ENCODE results near the gene SLC6A16.
A peak's percentile ranks its signal among the peaks of the same experiment; 100 is the strongest.
"Not testable (repeated sequence)": the region's sequence is repeated elsewhere in the genome, so short reads cannot be mapped to it uniquely, and the experiment has no call there.

Gene SLC6A16

DNA sequence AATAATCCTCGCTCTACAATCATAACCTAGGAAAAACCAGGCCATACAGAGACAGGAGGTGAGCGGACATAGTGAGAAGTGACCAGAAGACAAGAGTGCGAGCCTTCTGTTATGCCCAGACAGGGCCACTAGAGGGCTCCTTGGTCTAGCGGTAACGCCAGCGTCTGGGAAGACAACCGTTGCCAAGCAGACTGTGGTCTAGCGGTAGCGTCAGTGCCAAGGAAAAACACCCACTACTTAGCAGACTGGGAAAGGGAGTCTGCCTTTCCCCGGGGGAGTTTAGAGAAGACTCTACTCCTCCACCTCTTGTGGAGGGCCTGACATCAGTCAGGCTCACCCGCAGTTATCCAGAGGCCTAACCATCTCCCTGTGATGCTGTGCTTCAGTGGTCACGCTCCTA is 58.6 kb downstream of the SLC6A16 start:
- H3K27ac ChIP-seq (ENCODE audit: low read length); H3K36me3 ChIP-seq (replicated peaks; ENCODE audit: low read depth, low read length); H3K79me2 ChIP-seq (ENCODE audit: low read length); H3K9ac ChIP-seq (ENCODE audit: low read length); H4K20me1 ChIP-seq (ENCODE audit: insufficient read depth, low read length); H3K4me3 ChIP-seq (ENCODE audit: low read length); H2AFZ ChIP-seq (ENCODE audit: low read depth, low read length); H3K9me3 ChIP-seq (ENCODE audit: insufficient read depth, low read length); H3K4me1 ChIP-seq (ENCODE audit: low read length); H3K4me2 ChIP-seq (ENCODE audit: low read length): not testable (repeated sequence)
- TF ChIP-seq, protein P1, sequence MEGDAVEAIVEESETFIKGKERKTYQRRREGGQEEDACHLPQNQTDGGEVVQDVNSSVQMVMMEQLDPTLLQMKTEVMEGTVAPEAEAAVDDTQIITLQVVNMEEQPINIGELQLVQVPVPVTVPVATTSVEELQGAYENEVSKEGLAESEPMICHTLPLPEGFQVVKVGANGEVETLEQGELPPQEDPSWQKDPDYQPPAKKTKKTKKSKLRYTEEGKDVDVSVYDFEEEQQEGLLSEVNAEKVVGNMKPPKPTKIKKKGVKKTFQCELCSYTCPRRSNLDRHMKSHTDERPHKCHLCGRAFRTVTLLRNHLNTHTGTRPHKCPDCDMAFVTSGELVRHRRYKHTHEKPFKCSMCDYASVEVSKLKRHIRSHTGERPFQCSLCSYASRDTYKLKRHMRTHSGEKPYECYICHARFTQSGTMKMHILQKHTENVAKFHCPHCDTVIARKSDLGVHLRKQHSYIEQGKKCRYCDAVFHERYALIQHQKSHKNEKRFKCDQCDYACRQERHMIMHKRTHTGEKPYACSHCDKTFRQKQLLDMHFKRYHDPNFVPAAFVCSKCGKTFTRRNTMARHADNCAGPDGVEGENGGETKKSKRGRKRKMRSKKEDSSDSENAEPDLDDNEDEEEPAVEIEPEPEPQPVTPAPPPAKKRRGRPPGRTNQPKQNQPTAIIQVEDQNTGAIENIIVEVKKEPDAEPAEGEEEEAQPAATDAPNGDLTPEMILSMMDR (IDR thresholded peaks at IDR 0.05; ENCODE audit: low read depth, low read length): peak; percentile 49
- H3K27me3 ChIP-seq (ENCODE audit: low read depth, low read length): peaks cover 17% of the 10 kb centered on the region; the same call in 1 of the 2 replicates

DNA sequence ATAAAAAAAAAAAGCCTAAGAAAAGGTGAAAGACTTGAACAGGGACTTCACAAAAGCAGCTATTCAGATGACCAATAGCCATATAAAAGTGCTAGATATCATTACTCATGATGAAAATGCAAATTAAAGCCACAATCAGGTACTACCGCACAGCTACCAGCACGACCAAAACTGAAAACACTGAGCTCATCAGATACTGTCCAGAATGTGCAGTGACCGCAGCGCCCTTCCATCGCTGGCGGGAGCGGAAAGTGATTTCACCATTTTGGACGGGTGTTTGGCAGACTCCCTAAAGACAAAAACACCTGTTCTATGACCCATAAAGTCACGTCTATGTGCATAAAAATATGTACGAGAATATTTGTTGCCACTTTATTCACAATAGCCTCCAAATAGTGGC is 60.7 kb downstream of the SLC6A16 start:
- Histone ChIP-seq H3K79me2 (ENCODE audit: low read length) (no peaks in the 10 kb centered on the region), H3K27me3 (ENCODE audit: low read depth, low read length) (peaks cover 21% of the 10 kb centered on the region; the same call in 1 of the 2 replicates), H3K4me1 (ENCODE audit: low read length) (no peaks in the 10 kb centered on the region), H2AFZ (ENCODE audit: low read depth, low read length) (peak overlapping the region; percentile 25; the same call in 1 of the 2 replicates), H3K9ac (ENCODE audit: low read length) (no peak overlapping the region), H3K4me2 (ENCODE audit: low read length) (peak overlapping the region; percentile 23), H3K27ac (ENCODE audit: low read length) (no peak overlapping the region), H3K9me3 (ENCODE audit: insufficient read depth, low read length) (peaks cover 8% of the 10 kb centered on the region; the same call in 1 of the 2 replicates), H4K20me1 (ENCODE audit: insufficient read depth, low read length) (no peaks in the 10 kb centered on the region), H3K36me3 (replicated peaks; ENCODE audit: low read depth, low read length) (no peaks in the 10 kb centered on the region), H3K4me3 (ENCODE audit: low read length) (peak overlapping the region; percentile 22; the same call in 1 of the 2 replicates)
- no peak for TF ChIP-seq EZH2phosphoT487 (IDR thresholded peaks at IDR 0.05; ENCODE audit: low read depth)
- TF ChIP-seq, protein P1 (IDR thresholded peaks at IDR 0.05; ENCODE audit: low read depth, low read length): no peak

DNA sequence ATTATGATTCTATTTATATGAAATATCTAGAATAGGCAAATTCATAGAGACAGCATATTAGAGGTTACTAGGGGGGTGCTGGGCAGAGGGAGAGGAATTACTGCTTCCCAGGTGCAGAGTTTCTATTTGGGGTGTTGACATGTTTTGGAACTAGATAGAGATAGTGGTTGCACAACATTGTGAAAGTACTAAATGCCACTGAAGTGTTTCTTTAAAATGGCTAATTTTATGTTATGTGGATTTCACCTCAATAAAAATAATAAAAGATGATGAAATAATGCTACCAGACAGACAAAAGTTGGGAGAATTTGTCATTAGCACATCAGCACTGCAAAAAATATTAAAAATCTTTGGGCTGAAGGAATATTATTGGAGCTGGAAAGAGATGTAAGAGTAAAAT is 63.4 kb downstream of the SLC6A16 start:
- no peaks in the 10 kb centered on the region for H3K79me2 ChIP-seq (ENCODE audit: low read length)
- H3K4me2 ChIP-seq (ENCODE audit: low read length): no peak overlapping the region

DNA sequence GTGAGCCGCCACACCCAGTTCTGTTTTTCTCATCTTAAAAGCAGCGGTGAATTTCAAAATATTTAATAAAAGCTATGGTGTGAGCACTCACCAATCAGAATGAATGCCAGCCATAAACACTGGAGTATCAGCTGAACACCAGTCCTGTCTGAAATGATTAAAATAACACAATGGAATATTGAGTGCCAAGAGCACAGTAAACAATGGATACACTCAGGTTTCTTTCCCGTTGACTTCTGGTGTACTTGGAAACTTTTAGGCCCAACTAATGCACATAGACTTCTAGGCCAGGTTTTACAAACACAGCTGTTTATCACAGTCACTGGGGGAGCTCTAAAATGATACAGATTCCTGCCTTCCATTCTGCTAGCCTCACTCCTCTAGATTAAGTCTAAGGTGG is 68.3 kb downstream of the SLC6A16 start:
- Histone ChIP-seq H4K20me1 (ENCODE audit: insufficient read depth, low read length) (no peaks in the 10 kb centered on the region), H3K79me2 (ENCODE audit: low read length) (no peaks in the 10 kb centered on the region), H3K9ac (ENCODE audit: low read length) (no peak overlapping the region), H3K4me1 (ENCODE audit: low read length) (no peaks in the 10 kb centered on the region), H3K27ac (ENCODE audit: low read length) (no peak overlapping the region), H3K36me3 (replicated peaks; ENCODE audit: low read depth, low read length) (no peaks in the 10 kb centered on the region), H2AFZ (ENCODE audit: low read depth, low read length) (no peak overlapping the region), H3K9me3 (ENCODE audit: insufficient read depth, low read length) (peaks cover 15% of the 10 kb centered on the region), H3K4me3 (ENCODE audit: low read length) (no peak overlapping the region), H3K27me3 (ENCODE audit: low read depth, low read length) (0 out of 2 replicates have a peak, but pooled peaks cover 4% of the 10 kb centered on the region), H3K4me2 (ENCODE audit: low read length) (no peak overlapping the region)
- TF ChIP-seq EZH2phosphoT487 (IDR thresholded peaks at IDR 0.05; ENCODE audit: low read depth): no peak
- TF ChIP-seq, protein P1 (IDR thresholded peaks at IDR 0.05; ENCODE audit: low read depth, low read length): no peak

More for the DNA sequence above, 63.4 kb downstream of the SLC6A16 start:
- Histone ChIP-seq H2AFZ (ENCODE audit: low read depth, low read length) (no peak overlapping the region), H3K4me1 (ENCODE audit: low read length) (no peaks in the 10 kb centered on the region), H3K27ac (ENCODE audit: low read length) (no peak overlapping the region), H3K9me3 (ENCODE audit: insufficient read depth, low read length) (peaks cover 19% of the 10 kb centered on the region), H3K36me3 (replicated peaks; ENCODE audit: low read depth, low read length) (no peaks in the 10 kb centered on the region), H3K9ac (ENCODE audit: low read length) (no peak overlapping the region), H3K27me3 (ENCODE audit: low read depth, low read length) (peaks cover 21% of the 10 kb centered on the region; the same call in 1 of the 2 replicates), H3K4me3 (ENCODE audit: low read length) (no peak overlapping the region), H4K20me1 (ENCODE audit: insufficient read depth, low read length) (no peaks in the 10 kb centered on the region)
- TF ChIP-seq EZH2phosphoT487 (IDR thresholded peaks at IDR 0.05; ENCODE audit: low read depth): no peak
- TF ChIP-seq, protein P1 (IDR thresholded peaks at IDR 0.05; ENCODE audit: low read depth, low read length): no peak
